Measurements from ENCODE around the gene ITGB6.

The ITGB6 gene

DNA sequence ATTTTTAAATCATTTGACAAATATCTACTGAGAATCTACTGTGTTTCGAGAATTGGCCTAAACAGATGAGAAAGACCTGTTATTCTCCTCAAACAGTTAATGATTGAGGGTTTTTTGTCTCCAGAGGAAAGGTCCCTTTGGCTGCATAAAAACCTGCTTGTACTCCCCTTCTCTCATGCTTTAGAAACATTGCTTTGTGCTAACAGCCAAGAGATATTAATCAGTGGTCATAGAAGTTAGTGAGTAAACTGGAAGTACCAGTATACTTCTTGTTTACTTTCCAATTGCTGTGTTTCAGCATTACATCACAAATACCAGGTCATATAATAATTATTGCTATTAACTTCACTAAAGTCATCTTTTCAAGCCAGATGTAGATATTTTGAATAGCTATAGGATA lies 34.1 kb downstream of the ITGB6 start:
- no peak overlapping the region for H3K18ac ChIP-seq (ENCODE audit: low read depth in 1 of 2, low read length in 2 of 2)
- no peak overlapping the region for H2AFZ ChIP-seq (ENCODE audit: low read depth, low read length)
- peaks cover 1% of the 10 kb centered on the region for H3K4me1 ChIP-seq (ENCODE audit: control insufficient read depth, insufficient read depth, low read depth, low read length)
- H2BK5ac ChIP-seq (ENCODE audit: low read depth, low read length, poor library complexity, severe bottlenecking): no peak overlapping the region
- no peak overlapping the region for H2BK15ac ChIP-seq (ENCODE audit: low read depth, poor library complexity, severe bottlenecking)
- H3K9me3 ChIP-seq (ENCODE audit: control insufficient read depth, low read length): no peaks in the 10 kb centered on the region
- H3K14ac ChIP-seq (ENCODE audit: low read length in 2 of 2): no peak overlapping the region
- H4K8ac ChIP-seq (ENCODE audit: low read length): no peak overlapping the region
- H3K36me3 ChIP-seq (ENCODE audit: control insufficient read depth in 1 of 2, insufficient read depth in 2 of 2, low read depth in 1 of 2, low read length in 2 of 2): no peaks in the 10 kb centered on the region
- no peak overlapping the region for H2BK120ac ChIP-seq (ENCODE audit: low read depth, low read length)
- no peak overlapping the region for H3K4me2 ChIP-seq (ENCODE audit: low read length, poor library complexity, severe bottlenecking)
- no peak overlapping the region for H2BK12ac ChIP-seq (ENCODE audit: low read length in 2 of 2)
- H3K9ac ChIP-seq (ENCODE audit: low read length): no peak overlapping the region
- no peak overlapping the region for H2AK5ac ChIP-seq (ENCODE audit: low read length, severe bottlenecking)
- H3K27me3 ChIP-seq (ENCODE audit: control insufficient read depth in 1 of 2, insufficient read depth in 1 of 2, low read length in 2 of 2): no peaks in the 10 kb centered on the region
- no CpG with 5 or more reads among the region's 1 CpG for WGBS
- no peak overlapping the region for H3K4ac ChIP-seq (ENCODE audit: low read depth in 1 of 2, low read length in 2 of 2)
- no peak overlapping the region for H3K23ac ChIP-seq (ENCODE audit: low read length in 2 of 2)
- H3K27ac ChIP-seq (ENCODE audit: low read length, poor library complexity, severe bottlenecking): no peak overlapping the region
- H4K91ac ChIP-seq (ENCODE audit: low read length): no peak overlapping the region
- no peak overlapping the region for H3K4me3 ChIP-seq (ENCODE audit: insufficient read depth in 1 of 2, low read depth in 1 of 2, low read length in 2 of 2)
- H3K79me1 ChIP-seq (replicated peaks; ENCODE audit: low read length, poor library complexity, severe bottlenecking): no peaks in the 10 kb centered on the region
- DNase-seq: no peak

DNA sequence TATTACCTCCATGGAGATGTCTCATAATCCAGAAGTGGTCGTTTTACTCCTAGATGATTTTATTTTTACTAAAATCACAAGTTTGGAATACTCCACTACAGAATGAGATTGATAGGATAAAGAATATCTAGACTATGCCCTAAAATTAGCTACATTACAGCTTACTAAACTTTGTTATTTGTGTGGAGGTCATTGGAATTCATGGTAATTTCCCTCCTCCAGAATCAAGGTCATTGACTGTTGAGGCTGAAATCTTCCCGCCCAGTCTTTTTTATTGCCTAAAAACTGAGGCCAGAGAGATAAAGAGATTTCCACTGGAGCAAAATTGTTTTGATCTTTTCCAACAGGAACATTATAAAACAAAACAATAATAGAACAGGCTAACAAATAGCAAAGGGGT lies 35.0 kb downstream of the ITGB6 start:
- Histone ChIP-seq H3K4ac (ENCODE audit: low read depth in 1 of 2, low read length in 2 of 2) (no peak overlapping the region), H3K18ac (ENCODE audit: low read depth in 1 of 2, low read length in 2 of 2) (no peak overlapping the region), H2AFZ (ENCODE audit: low read depth, low read length) (no peak overlapping the region), H3K4me2 (ENCODE audit: low read length, poor library complexity, severe bottlenecking) (no peak overlapping the region), H3K4me1 (ENCODE audit: control insufficient read depth, insufficient read depth, low read depth, low read length) (peaks cover 1% of the 10 kb centered on the region), H2BK120ac (ENCODE audit: low read depth, low read length) (no peak overlapping the region), H2BK12ac (ENCODE audit: low read length in 2 of 2) (no peak overlapping the region), H2AK5ac (ENCODE audit: low read length, severe bottlenecking) (no peak overlapping the region), H3K23ac (ENCODE audit: low read length in 2 of 2) (no peak overlapping the region), H3K9me3 (ENCODE audit: control insufficient read depth, low read length) (no peaks in the 10 kb centered on the region), H4K8ac (ENCODE audit: low read length) (no peak overlapping the region), H3K27ac (ENCODE audit: low read length, poor library complexity, severe bottlenecking) (no peak overlapping the region), H3K4me3 (ENCODE audit: insufficient read depth in 1 of 2, low read depth in 1 of 2, low read length in 2 of 2) (no peak overlapping the region), H2BK5ac (ENCODE audit: low read depth, low read length, poor library complexity, severe bottlenecking) (no peak overlapping the region), H3K36me3 (ENCODE audit: control insufficient read depth in 1 of 2, insufficient read depth in 2 of 2, low read depth in 1 of 2, low read length in 2 of 2) (no peaks in the 10 kb centered on the region), H3K14ac (ENCODE audit: low read length in 2 of 2) (no peak overlapping the region), H4K91ac (ENCODE audit: low read length) (no peak overlapping the region), H3K79me1 (replicated peaks; ENCODE audit: low read length, poor library complexity, severe bottlenecking) (no peaks in the 10 kb centered on the region), H3K9ac (ENCODE audit: low read length) (no peak overlapping the region), H3K27me3 (ENCODE audit: control insufficient read depth in 1 of 2, insufficient read depth in 1 of 2, low read length in 2 of 2) (no peaks in the 10 kb centered on the region), H2BK15ac (ENCODE audit: low read depth, poor library complexity, severe bottlenecking) (no peak overlapping the region)
- 100% methylated on average over 1 of the region's 2 CpGs for WGBS
- no peak for DNase-seq

GRCh38 chr2:160157861-160158829 lies 41.9 kb downstream of the ITGB6 start:
- Histone ChIP-seq H3K9me3 (ENCODE audit: control insufficient read depth, low read length) (no peaks in the 10 kb centered on the region), H2AK5ac (ENCODE audit: low read length, severe bottlenecking) (peak overlapping the region; percentile 6), H3K4me1 (ENCODE audit: control insufficient read depth, insufficient read depth, low read depth, low read length) (peaks cover 3% of the 10 kb centered on the region), H4K8ac (ENCODE audit: low read length) (no peak overlapping the region), H3K18ac (ENCODE audit: low read depth in 1 of 2, low read length in 2 of 2) (no peak overlapping the region), H2BK5ac (ENCODE audit: low read depth, low read length, poor library complexity, severe bottlenecking) (no peak overlapping the region), H3K36me3 (ENCODE audit: control insufficient read depth in 1 of 2, insufficient read depth in 2 of 2, low read depth in 1 of 2, low read length in 2 of 2) (no peaks in the 10 kb centered on the region), H2BK120ac (ENCODE audit: low read depth, low read length) (no peak overlapping the region), H3K27me3 (ENCODE audit: control insufficient read depth in 1 of 2, insufficient read depth in 1 of 2, low read length in 2 of 2) (no peaks in the 10 kb centered on the region), H4K91ac (ENCODE audit: low read length) (no peak overlapping the region), H3K9ac (ENCODE audit: low read length) (peak overlapping the region; percentile 20), H2AFZ (ENCODE audit: low read depth, low read length) (no peak overlapping the region), H3K79me1 (replicated peaks; ENCODE audit: low read length, poor library complexity, severe bottlenecking) (no peaks in the 10 kb centered on the region), H3K4me3 (ENCODE audit: insufficient read depth in 1 of 2, low read depth in 1 of 2, low read length in 2 of 2) (peak overlapping the region in 1 of 2 experiments; percentile 39), H2BK12ac (ENCODE audit: low read length in 2 of 2) (no peak overlapping the region), H3K14ac (ENCODE audit: low read length in 2 of 2) (no peak overlapping the region), H3K27ac (ENCODE audit: low read length, poor library complexity, severe bottlenecking) (no peak overlapping the region), H3K4ac (ENCODE audit: low read depth in 1 of 2, low read length in 2 of 2) (no peak overlapping the region), H3K23ac (ENCODE audit: low read length in 2 of 2) (no peak overlapping the region), H3K4me2 (ENCODE audit: low read length, poor library complexity, severe bottlenecking) (no peak overlapping the region), H2BK15ac (ENCODE audit: low read depth, poor library complexity, severe bottlenecking) (no peak overlapping the region)
- 78% methylated on average over 13 of the region's 13 CpGs for WGBS
- peak; percentile 31 for DNase-seq

GRCh38 chr2:160156665-160157064 lies 43.4 kb downstream of the ITGB6 start:
- Histone ChIP-seq H3K27ac (ENCODE audit: low read length, poor library complexity, severe bottlenecking) (no peak overlapping the region), H2AK5ac (ENCODE audit: low read length, severe bottlenecking) (no peak overlapping the region), H3K4me2 (ENCODE audit: low read length, poor library complexity, severe bottlenecking) (no peak overlapping the region), H2BK15ac (ENCODE audit: low read depth, poor library complexity, severe bottlenecking) (no peak overlapping the region), H3K18ac (ENCODE audit: low read depth in 1 of 2, low read length in 2 of 2) (no peak overlapping the region), H2BK120ac (ENCODE audit: low read depth, low read length) (no peak overlapping the region), H2BK5ac (ENCODE audit: low read depth, low read length, poor library complexity, severe bottlenecking) (no peak overlapping the region), H3K9me3 (ENCODE audit: control insufficient read depth, low read length) (no peaks in the 10 kb centered on the region), H3K14ac (ENCODE audit: low read length in 2 of 2) (no peak overlapping the region), H3K36me3 (ENCODE audit: control insufficient read depth in 1 of 2, insufficient read depth in 2 of 2, low read depth in 1 of 2, low read length in 2 of 2) (no peaks in the 10 kb centered on the region), H4K91ac (ENCODE audit: low read length) (no peak overlapping the region), H4K8ac (ENCODE audit: low read length) (no peak overlapping the region), H3K4ac (ENCODE audit: low read depth in 1 of 2, low read length in 2 of 2) (no peak overlapping the region), H3K27me3 (ENCODE audit: control insufficient read depth in 1 of 2, insufficient read depth in 1 of 2, low read length in 2 of 2) (no peaks in the 10 kb centered on the region), H3K23ac (ENCODE audit: low read length in 2 of 2) (no peak overlapping the region), H3K79me1 (replicated peaks; ENCODE audit: low read length, poor library complexity, severe bottlenecking) (no peaks in the 10 kb centered on the region), H2AFZ (ENCODE audit: low read depth, low read length) (no peak overlapping the region), H3K9ac (ENCODE audit: low read length) (peak overlapping the region; percentile 25), H3K4me3 (ENCODE audit: insufficient read depth in 1 of 2, low read depth in 1 of 2, low read length in 2 of 2) (no peak overlapping the region), H2BK12ac (ENCODE audit: low read length in 2 of 2) (no peak overlapping the region), H3K4me1 (ENCODE audit: control insufficient read depth, insufficient read depth, low read depth, low read length) (peaks cover 3% of the 10 kb centered on the region)
- DNase-seq: peak; percentile 72
- WGBS: 44% methylated on average over 2 of the region's 2 CpGs
